BLaER1 treated with 17β-estradiol and CSF1 and Interleukin-3, amounts not matched to agents 10 nM and 100 nM (cell line): ENCODE measurements around the gene SORCS2.
A peak's percentile ranks its signal among the peaks of the same experiment; 100 is the strongest.

Experiments
- H3K27ac ChIP-seq, 11 experiments: shearing (Covaris generic); formaldehyde crosslinking; 2 replicates each; pipeline ENCODE4 v1.8.1; 2022
- H3K27me3 ChIP-seq, 11 experiments: shearing (Covaris generic); formaldehyde crosslinking; 2 replicates each; pipeline ENCODE4 v1.8.1; 2022
- H3K36me3 ChIP-seq, 11 experiments: shearing (Covaris generic); formaldehyde crosslinking; 2 replicates each; pipeline ENCODE4 v1.8.1; 2022
- H3K4me1 ChIP-seq, 10 experiments: shearing (Covaris generic); formaldehyde crosslinking; 2 replicates each; pipeline ENCODE4 v1.8.1; 2022
- H3K4me2 ChIP-seq, 11 experiments: shearing (Covaris generic); formaldehyde crosslinking; 2 replicates each; pipeline ENCODE4 v1.8.1; 2022
- H3K4me3 ChIP-seq, 10 experiments: shearing (Covaris generic); formaldehyde crosslinking; 2 replicates each; pipeline ENCODE4 v1.8.1; 2022
- H3K9ac ChIP-seq, 11 experiments: shearing (Covaris generic); formaldehyde crosslinking; 2 replicates each; pipeline ENCODE4 v1.8.1; 2022
- H3K9me3 ChIP-seq, 11 experiments: shearing (Covaris generic); formaldehyde crosslinking; replicated peaks in 1 of 11; 2 replicates each; pipeline ENCODE4 v1.8.1; 2022
- H4K20me1 ChIP-seq, 11 experiments: shearing (Covaris generic); formaldehyde crosslinking; 2 replicates each; pipeline ENCODE4 v1.8.1; 2022
- Cebpa-rat ChIP-seq, 11 experiments: shearing (Covaris generic); IDR thresholded peaks; 2 replicates each; pipeline ENCODE4 v1.8.1; 2022

Gene SORCS2

DNA sequence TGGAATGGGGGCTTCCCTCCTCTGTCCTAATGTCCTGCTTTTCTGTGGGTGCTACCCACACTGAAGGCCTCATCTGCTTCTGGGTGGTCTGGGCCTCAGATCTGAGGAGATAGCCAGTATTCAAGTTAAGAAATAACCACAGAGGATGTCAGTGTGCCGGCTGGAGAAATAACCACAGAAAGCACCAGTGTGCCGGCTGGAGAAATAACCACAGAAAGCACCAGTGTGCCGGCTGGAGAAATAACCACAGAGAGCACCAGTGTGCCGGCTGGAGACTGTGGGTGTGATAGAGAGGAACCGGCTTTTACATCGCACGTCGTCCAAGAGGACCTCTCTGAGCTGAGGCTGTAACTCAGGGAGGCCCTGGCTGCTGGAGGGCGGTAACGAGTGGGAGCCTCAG is 308.1 kb downstream of the SORCS2 start:
- peak overlapping the region in 2 of 10 experiments; percentile 11 to 18; a peak in 2 of 20 replicates for H3K4me3 ChIP-seq
- peaks cover 0 to 59% (median 0%) of the 10 kb centered on the region in 11 experiments; a peak in 7 of 22 replicates for H3K27me3 ChIP-seq
- peaks cover 40 to 100% (median 96%) of the 10 kb centered on the region in 10 experiments for H3K4me1 ChIP-seq
- H3K4me2 ChIP-seq, result peak overlapping the region; percentile 72 to 99 (median 88)
- TF ChIP-seq Cebpa-rat (IDR thresholded peaks at IDR 0.05), result peak in 1 of 11 experiments; percentile 61; a peak in 2 of 22 replicates
- H4K20me1 ChIP-seq, result peaks cover 0 to 61% (median 5%) of the 10 kb centered on the region in 11 experiments; a peak in 9 of 22 replicates
- no peaks in the 10 kb centered on the region for H3K36me3 ChIP-seq
- no peaks in the 10 kb centered on the region for H3K9me3 ChIP-seq
- peak overlapping the region in 8 of 11 experiments; percentile 26 to 77 (median 65); a peak in 14 of 22 replicates for H3K27ac ChIP-seq
- H3K9ac ChIP-seq, result peak overlapping the region in 8 of 11 experiments; percentile 22 to 72 (median 59); a peak in 14 of 22 replicates

DNA sequence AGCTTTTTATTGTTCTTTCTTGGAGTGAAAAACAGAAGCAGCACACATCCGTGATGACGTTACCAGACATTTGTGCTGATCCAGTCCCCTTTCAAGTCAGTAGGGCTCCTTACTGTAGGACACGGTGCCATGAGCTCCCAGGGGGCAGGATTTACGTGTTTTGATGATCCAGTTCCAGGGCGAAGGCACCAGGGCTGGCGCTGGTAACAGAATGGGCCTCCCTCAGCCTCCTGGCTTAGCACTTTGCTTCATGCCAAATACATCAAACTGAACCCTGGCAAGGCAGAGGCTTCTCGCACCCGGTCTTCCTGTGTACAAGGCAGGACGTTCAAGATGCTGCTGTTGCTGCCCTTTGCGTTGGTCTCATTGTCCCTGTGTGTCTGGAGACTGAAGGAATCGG is 309.0 kb downstream of the SORCS2 start:
- H3K4me3 ChIP-seq, result no peak overlapping the region
- H3K4me1 ChIP-seq, result peaks cover 47 to 100% (median 98%) of the 10 kb centered on the region in 10 experiments
- peaks cover 0 to 63% (median 5%) of the 10 kb centered on the region in 11 experiments; a peak in 9 of 22 replicates for H4K20me1 ChIP-seq
- no peak for TF ChIP-seq Cebpa-rat (IDR thresholded peaks at IDR 0.05)
- H3K27me3 ChIP-seq, result peaks cover 0 to 64% (median 0%) of the 10 kb centered on the region in 11 experiments; a peak in 7 of 22 replicates
- peak overlapping the region; percentile 72 to 99 (median 88) for H3K4me2 ChIP-seq
- peak overlapping the region in 6 of 11 experiments; percentile 39 to 77 (median 68); a peak in 9 of 22 replicates for H3K27ac ChIP-seq
- H3K9ac ChIP-seq, result peak overlapping the region in 7 of 11 experiments; percentile 15 to 67 (median 51); a peak in 9 of 22 replicates
- H3K36me3 ChIP-seq, result no peaks in the 10 kb centered on the region
- H3K9me3 ChIP-seq, result no peaks in the 10 kb centered on the region

GRCh38 chr4:7501873-7502272 is 309.5 kb downstream of the SORCS2 start:
- Histone ChIP-seq H3K4me3 (no peak overlapping the region; a peak in 2 of 20 replicates), H3K4me2 (peak overlapping the region; percentile 72 to 99 (median 88)), H3K4me1 (peaks cover 52 to 100% (median 99%) of the 10 kb centered on the region in 10 experiments), H3K9ac (peak overlapping the region in 3 of 11 experiments; percentile 21 to 40 (median 24); a peak in 3 of 22 replicates), H4K20me1 (peaks cover 0 to 63% (median 5%) of the 10 kb centered on the region in 11 experiments; a peak in 9 of 22 replicates), H3K9me3 (no peaks in the 10 kb centered on the region), H3K27ac (peak overlapping the region in 3 of 11 experiments; percentile 7 to 14 (median 13); a peak in 3 of 22 replicates), H3K27me3 (peaks cover 0 to 69% (median 0%) of the 10 kb centered on the region in 11 experiments; a peak in 7 of 22 replicates), H3K36me3 (no peaks in the 10 kb centered on the region)
- no peak for TF ChIP-seq Cebpa-rat (IDR thresholded peaks at IDR 0.05)

DNA sequence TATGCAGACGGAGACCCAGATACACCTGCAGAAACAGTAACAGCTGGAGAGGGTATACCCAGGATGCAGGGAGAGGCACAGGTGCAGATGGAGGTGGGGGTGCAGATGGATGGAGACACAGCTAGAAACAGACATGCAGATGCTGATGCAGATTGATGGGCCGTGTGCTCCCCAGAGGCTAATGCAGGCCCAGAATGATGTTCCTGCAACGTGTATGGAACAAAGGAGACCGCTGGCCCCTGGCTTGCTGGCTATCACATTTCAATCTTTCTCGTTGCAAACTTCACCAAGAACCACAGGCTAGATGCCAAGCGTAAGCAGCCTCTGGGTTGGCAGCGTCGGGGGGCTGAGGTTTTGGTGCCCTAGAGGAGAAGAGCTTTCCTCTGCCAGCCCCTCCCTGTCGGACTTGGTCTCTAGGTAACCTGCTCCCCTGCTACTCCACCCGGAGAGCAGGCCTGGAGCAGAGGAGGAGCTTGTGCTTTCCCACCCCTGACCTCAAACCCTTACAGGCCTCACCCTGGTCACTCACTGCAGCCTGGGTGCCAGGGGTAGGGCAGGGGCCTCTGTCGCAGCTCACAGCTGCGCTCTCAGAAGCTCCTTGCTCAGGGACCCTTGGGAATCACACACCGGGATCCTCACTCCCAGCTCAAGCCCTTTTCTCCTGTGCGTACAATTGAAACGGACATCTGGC is 311.4 kb downstream of the SORCS2 start:
- H3K27ac ChIP-seq, result peak overlapping the region in 5 of 11 experiments; percentile 12 to 66 (median 54); a peak in 8 of 22 replicates
- TF ChIP-seq Cebpa-rat (IDR thresholded peaks at IDR 0.05), result no peak
- H4K20me1 ChIP-seq, result peaks cover 0 to 50% (median 5%) of the 10 kb centered on the region in 11 experiments; a peak in 9 of 22 replicates
- no peaks in the 10 kb centered on the region for H3K9me3 ChIP-seq
- H3K9ac ChIP-seq, result peak overlapping the region in 5 of 11 experiments; percentile 3 to 62 (median 49); a peak in 9 of 22 replicates
- H3K36me3 ChIP-seq, result no peaks in the 10 kb centered on the region
- H3K4me1 ChIP-seq, result peaks cover 64 to 100% (median 100%) of the 10 kb centered on the region in 10 experiments
- peak overlapping the region in 10 of 11 experiments; percentile 42 to 99 (median 89); a peak in 19 of 22 replicates for H3K4me2 ChIP-seq
- H3K4me3 ChIP-seq, result no peak overlapping the region
- peaks cover 0 to 83% (median 0%) of the 10 kb centered on the region in 11 experiments; a peak in 7 of 22 replicates for H3K27me3 ChIP-seq

- Histone ChIP-seq H3K9ac (peak overlapping the region in 4 of 11 experiments; percentile 29 to 69 (median 35); a peak in 5 of 22 replicates), H3K4me2 (peak overlapping the region in 9 of 11 experiments; percentile 39 to 99 (median 90); a peak in 17 of 22 replicates), H3K27ac (peak overlapping the region in 4 of 11 experiments; percentile 47 to 66 (median 64); a peak in 7 of 22 replicates), H3K4me1 (peaks cover 70 to 100% (median 100%) of the 10 kb centered on the region in 10 experiments), H3K36me3 (no peaks in the 10 kb centered on the region), H3K4me3 (no peak overlapping the region), H3K9me3 (no peaks in the 10 kb centered on the region), H4K20me1 (peaks cover 0 to 54% (median under 1%) of the 10 kb centered on the region in 11 experiments; a peak in 7 of 22 replicates), H3K27me3 (peaks cover under 1 to 89% (median 10%) of the 10 kb centered on the region in 11 experiments; a peak in 21 of 22 replicates)
- TF ChIP-seq Cebpa-rat (IDR thresholded peaks at IDR 0.05), result no peak
These were observed 313.0 kb downstream of the SORCS2 start for GRCh38 chr4:7505116-7505900.

GRCh38 chr4:7506119-7506518 is 313.8 kb downstream of the SORCS2 start:
- no peak overlapping the region for H3K4me3 ChIP-seq
- TF ChIP-seq Cebpa-rat (IDR thresholded peaks at IDR 0.05), result peak in 1 of 11 experiments; percentile 23; a peak in 1 of 22 replicates
- H3K36me3 ChIP-seq, result no peaks in the 10 kb centered on the region
- peak overlapping the region; percentile 39 to 99 (median 88); a peak in 20 of 22 replicates for H3K4me2 ChIP-seq
- H3K9me3 ChIP-seq, result no peaks in the 10 kb centered on the region
- H3K4me1 ChIP-seq, result peaks cover 63 to 100% (median 99%) of the 10 kb centered on the region in 10 experiments
- peaks cover 7 to 89% (median 18%) of the 10 kb centered on the region in 11 experiments for H3K27me3 ChIP-seq
- peak overlapping the region in 4 of 11 experiments; percentile 29 to 69 (median 35); a peak in 5 of 22 replicates for H3K9ac ChIP-seq
- H4K20me1 ChIP-seq, result peaks cover 0 to 46% (median 0%) of the 10 kb centered on the region in 11 experiments; a peak in 4 of 22 replicates
- H3K27ac ChIP-seq, result peak overlapping the region in 5 of 11 experiments; percentile 9 to 66 (median 61); a peak in 8 of 22 replicates

DNA sequence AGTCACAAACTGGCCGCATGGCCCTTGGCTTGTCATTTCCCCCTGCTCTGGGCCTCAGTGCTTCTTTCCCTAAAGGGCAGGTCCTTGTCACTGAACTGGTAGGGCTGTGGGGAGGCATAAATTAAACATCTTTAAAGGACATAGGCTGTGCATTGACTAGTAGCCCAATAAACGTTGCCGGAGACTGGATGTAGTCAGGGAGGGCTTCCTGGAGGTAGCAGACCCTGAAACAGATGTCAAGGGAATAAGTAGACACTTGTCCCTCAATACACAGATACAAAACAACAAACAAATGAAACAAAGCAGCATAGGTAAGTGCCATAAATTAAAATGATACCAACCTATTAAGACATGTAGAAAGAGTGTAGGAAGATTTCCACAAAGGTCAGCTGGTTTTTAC is 314.2 kb downstream of the SORCS2 start:
- Histone ChIP-seq H3K4me1 (peaks cover 58 to 100% (median 97%) of the 10 kb centered on the region in 10 experiments), H3K9ac (peak overlapping the region in 1 of 11 experiments; percentile 69; a peak in 4 of 22 replicates), H3K4me2 (peak overlapping the region; percentile 39 to 99 (median 88); a peak in 21 of 22 replicates), H3K4me3 (no peak overlapping the region), H3K27me3 (peaks cover 7 to 85% (median 18%) of the 10 kb centered on the region in 11 experiments), H3K36me3 (no peaks in the 10 kb centered on the region), H3K27ac (peak overlapping the region in 5 of 11 experiments; percentile 17 to 66 (median 61); a peak in 8 of 22 replicates), H4K20me1 (peaks cover 0 to 42% (median 0%) of the 10 kb centered on the region in 11 experiments; a peak in 4 of 22 replicates), H3K9me3 (no peaks in the 10 kb centered on the region)
- no peak for TF ChIP-seq Cebpa-rat (IDR thresholded peaks at IDR 0.05)

GRCh38 chr4:7507381-7507780 is 315.0 kb downstream of the SORCS2 start:
- Histone ChIP-seq H3K4me3 (no peak overlapping the region), H3K9me3 (no peaks in the 10 kb centered on the region), H3K27me3 (peaks cover 7 to 79% (median 18%) of the 10 kb centered on the region in 11 experiments), H4K20me1 (peaks cover 0 to 35% (median 0%) of the 10 kb centered on the region in 11 experiments; a peak in 4 of 22 replicates), H3K4me2 (peak overlapping the region; percentile 64 to 99 (median 88)), H3K36me3 (no peaks in the 10 kb centered on the region), H3K9ac (peak overlapping the region in 2 of 11 experiments; percentile 4 to 69; a peak in 2 of 22 replicates), H3K4me1 (peaks cover 50 to 97% (median 93%) of the 10 kb centered on the region in 10 experiments), H3K27ac (peak overlapping the region in 4 of 11 experiments; percentile 39 to 66 (median 64); a peak in 5 of 22 replicates)
- TF ChIP-seq Cebpa-rat (IDR thresholded peaks at IDR 0.05), result no peak
